Endodermal cell (in vitro differentiated cells): ENCODE data around the gene SGSM2. TPM values are rescaled to one million over a fixed set of nuclear protein-coding genes. Genes with fewer than 3 reads are reported as not detected.

Experiments
- DNase-seq: peaks from one replicate; pipeline ENCODE4 v3.0.0-alpha.2; 2017
- H3K27ac ChIP-seq: 2 replicates; pipeline ENCODE4 v1.5.1; 2013; ENCODE audit warnings: mild to moderate bottlenecking, low read depth, low read length, moderate library complexity
- H3K27me3 ChIP-seq: 2 replicates; pipeline ENCODE4 v1.6.1; 2013; ENCODE audit warnings: mild to moderate bottlenecking, low read length, moderate library complexity; ENCODE audit not compliant: insufficient read depth, control insufficient read depth, poor library complexity, severe bottlenecking
- H3K36me3 ChIP-seq: 2 replicates; pipeline ENCODE4 v1.7.0; 2013; ENCODE audit warnings: mild to moderate bottlenecking, low read length, moderate library complexity; ENCODE audit not compliant: control insufficient read depth, insufficient read depth
- H3K4me1 ChIP-seq: one replicate; pipeline ENCODE4 v1.7.0; 2013; ENCODE audit warnings: low read length; ENCODE audit not compliant: control insufficient read depth, insufficient read depth
- H3K4me3 ChIP-seq: 2 replicates; pipeline ENCODE4 v1.5.1; 2013; ENCODE audit warnings: mild to moderate bottlenecking, low read length, moderate library complexity
- H3K9ac ChIP-seq: 2 replicates; pipeline ENCODE4 v1.6.1; 2013; ENCODE audit warnings: mild to moderate bottlenecking, low read length, moderate library complexity; ENCODE audit not compliant: poor library complexity, severe bottlenecking; ENCODE audit errors: extremely low read depth
- H3K9me3 ChIP-seq: 2 replicates; pipeline ENCODE4 v1.6.1; 2013; ENCODE audit warnings: mild to moderate bottlenecking, low read length, moderate library complexity; ENCODE audit not compliant: control insufficient read depth
- H3K27ac Mint-ChIP-seq: 2 replicates; pipeline ENCODE4 v1.8.0; 2020; ENCODE audit warnings: mixed read lengths
- H3K27me3 Mint-ChIP-seq: 2 replicates; pipeline ENCODE4 v1.8.0; 2021; ENCODE audit warnings: mild to moderate bottlenecking, mixed read lengths; ENCODE audit not compliant: insufficient read depth
- H3K36me3 Mint-ChIP-seq: 2 replicates; pipeline ENCODE4 v1.8.0; 2020; ENCODE audit warnings: low read depth, mixed read lengths
- H3K4me1 Mint-ChIP-seq: 2 replicates; pipeline ENCODE4 v1.8.0; 2020; ENCODE audit warnings: mixed read lengths
- H3K4me3 Mint-ChIP-seq: 2 replicates; pipeline ENCODE4 v1.8.0; 2020; ENCODE audit warnings: mild to moderate bottlenecking, moderate library complexity, mixed read lengths
- H3K9me3 Mint-ChIP-seq: 2 replicates; pipeline ENCODE4 v1.8.0; 2020; ENCODE audit warnings: mild to moderate bottlenecking, mixed read lengths
- CTCF ChIP-seq: fragments of 200-600 bp; sonication (generic); conservative IDR thresholded peaks from 2 replicates; pipeline ENCODE4 v1.5.0; 2021; ENCODE audit warnings: antibody characterized with exemption, mild to moderate bottlenecking
- WGBS, 2 experiments: methylation state at CpG; one replicate each; pipeline versions ENCODE4 v1.1.5 to v1.1.7; 2013; ENCODE audit warnings: missing lambda C conversion rate in 2 of 2, mixed read lengths in 1 of 2; ENCODE audit not compliant: insufficient coverage in 1 of 2, insufficient read length in 1 of 2; 5-methylcytosine and 5-hydroxymethylcytosine counted together
- total RNA-seq, 2 donors: library from RNA; stranded (reverse); fragmentation: NEBNext Ultra II Directional in 1 of 2; extraction: Animal tissue kit (Norgen Biotek cat#: 25700) in 1 of 2; gene quantifications; 2 replicates in 1 of 2; 3 replicates in 1 of 2; pipeline ENCODE4 v1.2.1, GENCODE V29; 2021

SGSM2 gene
- total RNA-seq, 2 donors from 2014 or later, result 62.5 to 77.3 TPM

GRCh38 chr17:2335726-2336214, 1.5 kb upstream of the SGSM2 start:
- Histone ChIP-seq H3K9me3 (no peaks in the 10 kb centered on the region), H3K4me3 (peak overlapping the region; percentile 98), H3K27me3 (no peaks in the 10 kb centered on the region), H3K36me3 (peaks cover 42% of the 10 kb centered on the region), H3K4me1 (peaks cover 11% of the 10 kb centered on the region), H3K27ac (no peak overlapping the region), H3K9ac (peak overlapping the region; percentile 95)
- Mint-ChIP-seq H3K9me3 (no peaks in the 10 kb centered on the region), H3K4me3 (no peak overlapping the region), H3K36me3 (peaks cover 11% of the 10 kb centered on the region), H3K27ac (peak overlapping the region; percentile 99), H3K4me1 (peaks cover 14% of the 10 kb centered on the region), H3K27me3 (no peaks in the 10 kb centered on the region)
- peak; percentile 73 for DNase-seq
- WGBS, 2 experiments, result 3 to 5% methylated on average over 14 to 17 of the region's 17 CpGs
- no peak for TF ChIP-seq CTCF

- peak within 1 kb of the TSS; percentile 99 for H3K27ac Mint-ChIP-seq
- H3K27me3 Mint-ChIP-seq, result no peaks in the 10 kb centered on the region
- Histone ChIP-seq H3K9ac (peak within 1 kb of the TSS; percentile 95), H3K4me3 (peak within 1 kb of the TSS; percentile 98), H3K27me3 (no peaks in the 10 kb centered on the region), H3K4me1 (peaks cover 11% of the 10 kb centered on the region), H3K27ac (peak within 1 kb of the TSS; percentile 62), H3K9me3 (no peaks in the 10 kb centered on the region), H3K36me3 (peaks cover 37% of the 10 kb centered on the region)
- peaks cover 14% of the 10 kb centered on the region for H3K4me1 Mint-ChIP-seq
- H3K4me3 Mint-ChIP-seq, result no peak within 1 kb of the TSS
- 1% methylated on average over 31 to 48 of the region's 48 CpGs for WGBS, 2 experiments
- peaks cover 11% of the 10 kb centered on the region for H3K36me3 Mint-ChIP-seq
- TF ChIP-seq CTCF, result peak; percentile 31
- H3K9me3 Mint-ChIP-seq, result no peaks in the 10 kb centered on the region
- DNase-seq, result peak; percentile 98
Measured at GRCh38 chr17:2336215-2336851, 968 bp upstream of the SGSM2 start, which contains the start of gene TSR1. TSR1 (minus strand) TSS chr17:2336457; CDS start chr17:2336427, 30 bp downstream.

- no peaks in the 10 kb centered on the region for H3K27me3 Mint-ChIP-seq
- H3K27ac Mint-ChIP-seq, result peak overlapping the region; percentile 22
- Histone ChIP-seq H3K27ac (peak overlapping the region; percentile 24), H3K9ac (peak overlapping the region; percentile 67), H3K36me3 (peaks cover 31% of the 10 kb centered on the region), H3K4me3 (peak overlapping the region; percentile 88), H3K27me3 (no peaks in the 10 kb centered on the region), H3K4me1 (peaks cover 11% of the 10 kb centered on the region), H3K9me3 (no peaks in the 10 kb centered on the region)
- no peaks in the 10 kb centered on the region for H3K9me3 Mint-ChIP-seq
- peak; percentile 90 for DNase-seq
- no peak overlapping the region for H3K4me3 Mint-ChIP-seq
- WGBS, 2 experiments, result 1% methylated on average over 22 to 92 of the region's 92 CpGs
- TF ChIP-seq CTCF, result no peak
- H3K4me1 Mint-ChIP-seq, result peaks cover 14% of the 10 kb centered on the region
- peaks cover 16% of the 10 kb centered on the region for H3K36me3 Mint-ChIP-seq
Measured at GRCh38 chr17:2337544-2338314, 428 bp downstream of the SGSM2 start.
